H1 (cell line): Measurements from ENCODE around the gene FOXC2. TPM values are rescaled to one million over a fixed set of nuclear protein-coding genes. Genes with fewer than 3 reads are reported as not detected.

ENCODE experiments used
- CTCF ChIA-PET: fragments of 300-600 bp; sonication (Branson Sonifier 250); formaldehyde crosslinking; loops from one replicate; lab custom pipeline; 2021; ENCODE audit not compliant: partially characterized antibody; lab: Charles Lee
- POLR2A ChIA-PET: fragments of 300-600 bp; sonication (Branson Sonifier 250); formaldehyde crosslinking; loops from one replicate; lab custom pipeline; 2021; ENCODE audit warnings: inconsistent platforms; ENCODE audit not compliant: partially characterized antibody; lab: Charles Lee
- DNase-seq, 2 experiments: peaks; one replicate each; pipeline versions ENCODE4 v3.0.0 to v3.0.0-alpha.2; 2010 to 2022; ENCODE audit warnings: low spot score in 2 of 2, low read depth in 1 of 2, mixed read lengths in 1 of 2
- FAIRE-seq: peaks from 2 replicates; lab custom pipeline; 2011; peaks lifted over from hg19 to GRCh38; lab: Jason Lieb, UNC
- H2AFZ ChIP-seq: 2 replicates; pipeline ENCODE4 v1.8.1; 2012; ENCODE audit warnings: low read length, inconsistent platforms
- H2AK5ac ChIP-seq: 2 replicates; pipeline ENCODE4 v1.6.1; 2013; ENCODE audit warnings: low read depth, low read length
- H2BK120ac ChIP-seq: replicated peaks from 2 replicates; pipeline ENCODE3; 2013; ENCODE audit warnings: low read depth, low read length, inconsistent platforms
- H2BK12ac ChIP-seq: 2 replicates; pipeline ENCODE4 v1.6.1; 2013; ENCODE audit warnings: low read depth, low read length
- H2BK15ac ChIP-seq: 2 replicates; pipeline ENCODE4 v1.6.1; 2013; ENCODE audit warnings: low read length
- H2BK20ac ChIP-seq: 2 replicates; pipeline ENCODE4 v1.6.1; 2013; ENCODE audit warnings: low read length
- H2BK5ac ChIP-seq: 2 replicates; pipeline ENCODE4 v1.6.1; 2013; ENCODE audit warnings: low read depth, low read length
- H3K14ac ChIP-seq: 2 replicates; pipeline ENCODE4 v1.6.1; 2013; ENCODE audit warnings: inconsistent platforms; ENCODE audit not compliant: insufficient read length
- H3K18ac ChIP-seq: 2 replicates; pipeline ENCODE4 v1.6.1; 2013; ENCODE audit warnings: low read length; ENCODE audit errors: extremely low read depth
- H3K23ac ChIP-seq: 2 replicates; pipeline ENCODE4 v1.6.1; 2013; ENCODE audit warnings: inconsistent platforms; ENCODE audit not compliant: insufficient read length
- H3K23me2 ChIP-seq: 2 replicates; pipeline ENCODE4 v1.6.1; 2013; ENCODE audit warnings: low read depth, low read length
- H3K27ac ChIP-seq: 2 replicates; pipeline ENCODE4 v1.6.1; 2011; ENCODE audit warnings: low read depth, low read length, inconsistent platforms
- H3K27me3 ChIP-seq, 4 experiments: replicated peaks in 1 of 4; 1 replicate in 1 of 4; 2 replicates in 3 of 4; pipeline versions ENCODE4 v1.6.1 to v1.8.1; 2011 to 2013; ENCODE audit warnings: low read length in 3 of 4, mild to moderate bottlenecking in 3 of 4, inconsistent platforms in 2 of 4, mixed read lengths in 2 of 4, moderate library complexity in 1 of 4; ENCODE audit not compliant: control insufficient read depth in 3 of 4, insufficient read depth in 3 of 4; ENCODE audit errors: extremely low read depth in 1 of 4
- H3K36me3 ChIP-seq, 4 experiments: 2 replicates each; pipeline versions ENCODE4 v1.6.1 to v1.8.1; 2011 to 2013; ENCODE audit warnings: mild to moderate bottlenecking in 4 of 4, low read length in 3 of 4, moderate library complexity in 2 of 4, control low read depth in 1 of 4, inconsistent platforms in 1 of 4; ENCODE audit not compliant: insufficient read depth in 4 of 4, control insufficient read depth in 2 of 4
- H3K4ac ChIP-seq: replicated peaks from 2 replicates; pipeline ENCODE3; 2013; ENCODE audit warnings: low read length, low read depth, mixed read lengths, inconsistent platforms; ENCODE audit not compliant: insufficient read length
- H3K4me1 ChIP-seq, 4 experiments: replicated peaks in 1 of 4; 1 replicate in 1 of 4; 2 replicates in 3 of 4; pipeline versions ENCODE4 v1.6.1 to v1.8.1; 2011 to 2013; ENCODE audit warnings: low read length in 3 of 4, inconsistent platforms in 2 of 4, mixed read lengths in 1 of 4; ENCODE audit not compliant: insufficient read depth in 4 of 4, control insufficient read depth in 3 of 4
- H3K4me2 ChIP-seq, 2 experiments: 2 replicates each; pipeline versions ENCODE4 v1.6.1 to v1.8.1; 2011 to 2013; ENCODE audit warnings: low read depth in 2 of 2, low read length in 2 of 2, control low read depth in 1 of 2, inconsistent platforms in 1 of 2, mild to moderate bottlenecking in 1 of 2; ENCODE audit not compliant: insufficient read depth in 1 of 2
- H3K4me3 ChIP-seq, 4 experiments: fragments of 200-600, 300-600 bp in 1 of 4; sonication (generic), shearing (Covaris generic), sonication (Bioruptor Twin) in 1 of 4; 2 replicates each; pipeline versions ENCODE4 v1.5.1 to v1.8.1; 2011 to 2016; ENCODE audit warnings: low read length in 4 of 4, low read depth in 3 of 4, control low read depth in 2 of 4, inconsistent platforms in 2 of 4, mild to moderate bottlenecking in 2 of 4, mixed read lengths in 1 of 4, moderate library complexity in 1 of 4; ENCODE audit not compliant: insufficient read depth in 2 of 4; ENCODE audit errors: extremely low read depth in 1 of 4
- H3K56ac ChIP-seq: replicated peaks from 2 replicates; pipeline ENCODE3; 2013; ENCODE audit warnings: low read depth, mild to moderate bottlenecking, mixed read lengths, low read length, inconsistent platforms; ENCODE audit not compliant: insufficient read length
- H3K79me1 ChIP-seq: 2 replicates; pipeline ENCODE4 v1.6.1; 2013; ENCODE audit warnings: low read depth, low read length, control low read depth
- H3K79me2 ChIP-seq, 2 experiments: 2 replicates each; pipeline versions ENCODE4 v1.6.1 to v1.8.1; 2012 to 2013; ENCODE audit warnings: low read length in 2 of 2, mild to moderate bottlenecking in 2 of 2, inconsistent platforms in 1 of 2; ENCODE audit not compliant: insufficient read depth in 2 of 2, control insufficient read depth in 1 of 2
- H3K9ac ChIP-seq, 4 experiments: replicated peaks in 1 of 4; 1 replicate in 1 of 4; 2 replicates in 3 of 4; pipeline versions ENCODE4 v1.6.1 to v1.8.1; 2011 to 2013; ENCODE audit warnings: low read depth in 3 of 4, low read length in 3 of 4, control low read depth in 2 of 4, mild to moderate bottlenecking in 2 of 4, moderate library complexity in 2 of 4, inconsistent platforms in 1 of 4; ENCODE audit errors: extremely low read depth in 1 of 4
- H3K9me3 ChIP-seq, 2 experiments: 2 replicates each; pipeline versions ENCODE4 v1.6.1 to v1.8.1; 2012 to 2013; ENCODE audit warnings: mild to moderate bottlenecking in 2 of 2, moderate library complexity in 2 of 2, control low read depth in 1 of 2, inconsistent platforms in 1 of 2, low read depth in 1 of 2, low read length in 1 of 2, mixed read lengths in 1 of 2; ENCODE audit not compliant: insufficient read depth in 2 of 2
- H4K20me1 ChIP-seq, 2 experiments: replicated peaks in 1 of 2; 2 replicates each; pipeline versions ENCODE3 to v1.8.1; 2011 to 2013; ENCODE audit warnings: inconsistent platforms in 2 of 2, low read length in 2 of 2, mild to moderate bottlenecking in 1 of 2; ENCODE audit not compliant: insufficient read depth in 2 of 2, control insufficient read depth in 1 of 2
- H4K5ac ChIP-seq: 2 replicates; pipeline ENCODE4 v1.6.1; 2013; ENCODE audit warnings: low read length, low read depth, mixed read lengths, inconsistent platforms; ENCODE audit not compliant: insufficient read length
- H4K8ac ChIP-seq: 2 replicates; pipeline ENCODE4 v1.8.0; 2013; ENCODE audit warnings: mild to moderate bottlenecking, moderate library complexity, low read length, inconsistent platforms; ENCODE audit not compliant: insufficient read depth; ENCODE audit errors: extremely low read depth
- H4K91ac ChIP-seq: replicated peaks from 2 replicates; pipeline ENCODE3; 2013; ENCODE audit warnings: low read length, mixed read lengths, inconsistent platforms; ENCODE audit not compliant: insufficient read length
- CBX8 ChIP-seq: fragments of 300-800, 300-1000 bp; sonication (generic); IDR thresholded peaks from 2 replicates; pipeline ENCODE4 v1.7.1; 2016; ENCODE audit warnings: low read depth, low read length, borderline replicate concordance
- CHD1 ChIP-seq: IDR thresholded peaks from 2 replicates; pipeline ENCODE4 v1.6.1; 2012; ENCODE audit warnings: low read depth, low read length, improper control_type of control experiment
- RFX5 ChIP-seq: IDR thresholded peaks from 2 replicates; pipeline ENCODE4 v1.6.1; 2011; ENCODE audit warnings: low read depth, low read length, improper control_type of control experiment, borderline replicate concordance
- RXRA ChIP-seq: IDR thresholded peaks from 2 replicates; pipeline ENCODE4 v1.6.1; 2011; ENCODE audit warnings: low read depth, mild to moderate bottlenecking, low read length, moderate library complexity; ENCODE audit not compliant: insufficient read depth
- SP1 ChIP-seq: IDR thresholded peaks from 2 replicates; pipeline ENCODE4 v1.6.1; 2011; ENCODE audit warnings: low read depth, low read length
- ZNF274 ChIP-seq: IDR thresholded peaks from 2 replicates; pipeline ENCODE4 v1.7.0; 2012; ENCODE audit warnings: low read length, borderline replicate concordance; ENCODE audit errors: extremely low read depth
- WGBS, 2 experiments: shearing (Covaris generic) in 1 of 2; methylation state at CpG; one replicate each; pipeline versions ENCODE4 v1.1.6 to v1.1.7; 2013 to 2015; ENCODE audit warnings: low lambda C conversion rate in 2 of 2, mixed read lengths in 2 of 2, inconsistent platforms in 1 of 2, low coverage in 1 of 2, missing lambda C conversion rate in 1 of 2; ENCODE audit not compliant: insufficient replicate concordance in 2 of 2, insufficient coverage in 1 of 2, insufficient read length in 1 of 2; ENCODE audit errors: extremely low coverage in 1 of 2, missing lambda C conversion rate in 1 of 2; 5-methylcytosine and 5-hydroxymethylcytosine counted together
- polyA plus RNA-seq, 7 experiments: library from polyadenylated mRNA; depleted of rRNA in 3 of 7; stranded (reverse) in 5 of 7; unstranded in 2 of 7; fragments of >200 nt in 5 of 7; fragments of 200-250 nt in 2 of 7; gene quantifications; 1 replicate in 5 of 7; 2 replicates in 1 of 7; 4 replicates in 1 of 7; pipeline versions ENCODE4 v1.2.1 to v1.2.3, GENCODE V29; 2011 to 2013; ENCODE audit warnings: missing spikeins in 2 of 7, mixed read lengths in 2 of 7
- total RNA-seq: library from RNA; stranded (reverse); fragmentation: NEBNext Ultra II Directional; extraction: Animal tissue kit (Norgen Biotek cat#: 25700); gene quantifications from 2 replicates; pipeline ENCODE4 v1.2.1, GENCODE V29; 2021

Gene FOXC2
- total and polyA plus RNA-seq, 2 of the 8 experiments (the other 6 are each of a cell fraction or from before 2014, with no cell fraction given): 0.09 TPM; not detected in 1

DNA sequence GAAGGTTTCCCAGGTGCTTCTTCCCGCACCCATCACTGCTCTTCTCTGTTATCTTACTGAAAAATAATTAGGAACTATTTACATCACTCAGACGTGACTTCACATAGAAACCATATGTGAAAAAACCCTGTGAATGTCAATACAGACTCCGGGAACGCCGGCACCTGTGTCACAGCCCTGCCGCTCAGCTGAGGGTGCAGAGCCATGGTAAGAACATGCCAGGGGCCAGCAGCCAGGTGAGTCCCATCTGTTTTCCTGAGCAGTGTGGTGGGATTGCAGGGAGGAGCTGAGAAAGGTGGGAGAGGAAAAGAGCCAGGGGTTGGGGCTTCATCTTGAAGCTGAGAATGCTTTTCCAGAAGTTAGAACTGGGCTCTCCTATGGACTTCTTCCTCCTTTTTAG lies 42.6 kb upstream of the FOXC2 start:
- H3K27ac ChIP-seq: no peak overlapping the region
- H2BK120ac ChIP-seq: no peak overlapping the region
- H3K9ac ChIP-seq: no peak overlapping the region
- H3K4me1 ChIP-seq: no peaks in the 10 kb centered on the region
- H3K79me2 ChIP-seq: no peaks in the 10 kb centered on the region
- no peak overlapping the region for H4K5ac ChIP-seq
- H3K4ac ChIP-seq: no peak overlapping the region
- no peak overlapping the region for H3K14ac ChIP-seq
- no peaks in the 10 kb centered on the region for H3K36me3 ChIP-seq
- H2BK12ac ChIP-seq: no peak overlapping the region
- no peak overlapping the region for H3K4me3 ChIP-seq
- H2AK5ac ChIP-seq: no peak overlapping the region
- no peak overlapping the region for H4K8ac ChIP-seq
- no peak overlapping the region for H3K56ac ChIP-seq
- no peak overlapping the region for H2BK15ac ChIP-seq
- POLR2A ChIA-PET: no interaction called here
- H2BK20ac ChIP-seq: no peak overlapping the region
- H2AFZ ChIP-seq: no peak overlapping the region
- H3K4me2 ChIP-seq: no peak overlapping the region
- H2BK5ac ChIP-seq: no peak overlapping the region
- DNase-seq (no peak), FAIRE-seq (no peak)
- H3K27me3 ChIP-seq: peaks cover 5 to 13% (median 7%) of the 10 kb centered on the region in 4 experiments
- H3K9me3 ChIP-seq: peaks cover 3 to 12% of the 10 kb centered on the region in 2 experiments; a peak in 2 of 4 replicates
- 90% methylated on average over 6 of the region's 6 CpGs; no CpG with 5 or more reads in 1 of the 2 experiments for WGBS, 2 experiments
- CTCF ChIA-PET: no interaction called here
- H3K23ac ChIP-seq: no peak overlapping the region
- H3K79me1 ChIP-seq: no peaks in the 10 kb centered on the region
- H4K20me1 ChIP-seq: peaks cover 0 to 3% of the 10 kb centered on the region in 2 experiments
- H4K91ac ChIP-seq: no peak overlapping the region
- H3K23me2 ChIP-seq: no peaks in the 10 kb centered on the region
- no peak overlapping the region for H3K18ac ChIP-seq
- no peak for TF ChIP-seq CHD1
- no peak for TF ChIP-seq RXRA
- TF ChIP-seq SP1: no peak
- no peak for TF ChIP-seq ZNF274
- TF ChIP-seq RFX5: no peak
- no peak for TF ChIP-seq CBX8
- TF ChIP-seq, all 59 proteins: peak for 0
